ENCODE data around the gene SHB.

The SHB gene

DNA sequence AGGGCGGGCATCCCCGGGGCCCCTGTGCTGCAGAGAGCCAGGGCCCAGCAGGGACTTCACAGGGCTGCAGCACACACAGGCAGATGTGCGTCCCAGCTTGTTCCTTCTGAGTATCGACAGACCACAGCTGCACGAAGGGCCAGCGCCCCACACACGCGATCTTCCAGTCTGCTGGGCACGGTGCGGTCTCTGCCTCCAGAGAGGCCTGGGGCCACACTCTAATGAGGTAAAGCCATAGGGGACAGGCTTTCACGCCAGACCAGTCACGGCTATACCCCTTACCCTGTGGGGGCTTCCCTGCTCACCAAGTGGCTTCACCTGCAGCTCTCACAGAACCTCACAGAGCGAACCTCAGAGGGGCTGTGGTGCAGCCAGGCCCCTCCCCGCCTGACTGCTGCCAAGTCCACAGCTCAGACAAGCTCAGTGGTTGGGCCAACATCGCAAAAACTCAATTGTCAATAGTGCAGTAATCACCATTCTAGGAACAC, 82.2 kb downstream of the SHB start:
- H3K27me3 ChIP-seq (replicated peaks; ENCODE audit: control insufficient read depth, insufficient read depth, low read length) = no peaks in the 10 kb centered on the region
- H3K4me3 ChIP-seq (replicated peaks; ENCODE audit: low read depth, low read length) = no peak overlapping the region
- H3K36me3 ChIP-seq (ENCODE audit: control insufficient read depth, insufficient read depth, low read length) = no peaks in the 10 kb centered on the region
- TF ChIP-seq, protein P1, sequence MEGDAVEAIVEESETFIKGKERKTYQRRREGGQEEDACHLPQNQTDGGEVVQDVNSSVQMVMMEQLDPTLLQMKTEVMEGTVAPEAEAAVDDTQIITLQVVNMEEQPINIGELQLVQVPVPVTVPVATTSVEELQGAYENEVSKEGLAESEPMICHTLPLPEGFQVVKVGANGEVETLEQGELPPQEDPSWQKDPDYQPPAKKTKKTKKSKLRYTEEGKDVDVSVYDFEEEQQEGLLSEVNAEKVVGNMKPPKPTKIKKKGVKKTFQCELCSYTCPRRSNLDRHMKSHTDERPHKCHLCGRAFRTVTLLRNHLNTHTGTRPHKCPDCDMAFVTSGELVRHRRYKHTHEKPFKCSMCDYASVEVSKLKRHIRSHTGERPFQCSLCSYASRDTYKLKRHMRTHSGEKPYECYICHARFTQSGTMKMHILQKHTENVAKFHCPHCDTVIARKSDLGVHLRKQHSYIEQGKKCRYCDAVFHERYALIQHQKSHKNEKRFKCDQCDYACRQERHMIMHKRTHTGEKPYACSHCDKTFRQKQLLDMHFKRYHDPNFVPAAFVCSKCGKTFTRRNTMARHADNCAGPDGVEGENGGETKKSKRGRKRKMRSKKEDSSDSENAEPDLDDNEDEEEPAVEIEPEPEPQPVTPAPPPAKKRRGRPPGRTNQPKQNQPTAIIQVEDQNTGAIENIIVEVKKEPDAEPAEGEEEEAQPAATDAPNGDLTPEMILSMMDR (IDR thresholded peaks at IDR 0.05; ENCODE audit: insufficient read depth, low read length, poor library complexity, severe bottlenecking) = no peak
- peak; percentile 78 for DNase-seq (ENCODE audit: extremely low read depth, insufficient read length)

DNA sequence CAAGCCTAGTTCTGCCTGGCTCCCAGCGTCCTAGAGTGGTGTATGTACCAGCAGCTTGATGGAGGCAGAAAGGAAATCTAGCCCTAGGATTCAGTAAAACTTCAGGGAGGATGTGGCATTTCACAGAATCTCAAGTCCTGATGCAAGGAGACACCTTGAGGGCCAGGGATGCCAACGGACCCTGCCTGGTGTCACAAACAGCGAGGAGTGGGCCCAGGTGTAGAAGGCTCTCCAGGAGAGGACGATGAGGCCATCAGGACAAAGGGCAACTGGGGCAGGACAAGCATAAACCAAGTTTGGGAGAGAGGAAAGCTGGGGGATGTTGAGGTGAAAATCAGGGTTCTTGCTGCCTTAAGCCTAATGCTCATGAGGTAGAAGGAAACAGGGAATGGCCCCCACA, 83.0 kb downstream of the SHB start:
- H3K36me3 ChIP-seq (ENCODE audit: control insufficient read depth, insufficient read depth, low read length) = no peaks in the 10 kb centered on the region
- H3K27me3 ChIP-seq (replicated peaks; ENCODE audit: control insufficient read depth, insufficient read depth, low read length) = no peaks in the 10 kb centered on the region
- no peak for DNase-seq (ENCODE audit: extremely low read depth, insufficient read length)
- TF ChIP-seq, protein P1 (IDR thresholded peaks at IDR 0.05; ENCODE audit: insufficient read depth, low read length, poor library complexity, severe bottlenecking) = no peak
- no peak overlapping the region for H3K4me3 ChIP-seq (replicated peaks; ENCODE audit: low read depth, low read length)

DNA sequence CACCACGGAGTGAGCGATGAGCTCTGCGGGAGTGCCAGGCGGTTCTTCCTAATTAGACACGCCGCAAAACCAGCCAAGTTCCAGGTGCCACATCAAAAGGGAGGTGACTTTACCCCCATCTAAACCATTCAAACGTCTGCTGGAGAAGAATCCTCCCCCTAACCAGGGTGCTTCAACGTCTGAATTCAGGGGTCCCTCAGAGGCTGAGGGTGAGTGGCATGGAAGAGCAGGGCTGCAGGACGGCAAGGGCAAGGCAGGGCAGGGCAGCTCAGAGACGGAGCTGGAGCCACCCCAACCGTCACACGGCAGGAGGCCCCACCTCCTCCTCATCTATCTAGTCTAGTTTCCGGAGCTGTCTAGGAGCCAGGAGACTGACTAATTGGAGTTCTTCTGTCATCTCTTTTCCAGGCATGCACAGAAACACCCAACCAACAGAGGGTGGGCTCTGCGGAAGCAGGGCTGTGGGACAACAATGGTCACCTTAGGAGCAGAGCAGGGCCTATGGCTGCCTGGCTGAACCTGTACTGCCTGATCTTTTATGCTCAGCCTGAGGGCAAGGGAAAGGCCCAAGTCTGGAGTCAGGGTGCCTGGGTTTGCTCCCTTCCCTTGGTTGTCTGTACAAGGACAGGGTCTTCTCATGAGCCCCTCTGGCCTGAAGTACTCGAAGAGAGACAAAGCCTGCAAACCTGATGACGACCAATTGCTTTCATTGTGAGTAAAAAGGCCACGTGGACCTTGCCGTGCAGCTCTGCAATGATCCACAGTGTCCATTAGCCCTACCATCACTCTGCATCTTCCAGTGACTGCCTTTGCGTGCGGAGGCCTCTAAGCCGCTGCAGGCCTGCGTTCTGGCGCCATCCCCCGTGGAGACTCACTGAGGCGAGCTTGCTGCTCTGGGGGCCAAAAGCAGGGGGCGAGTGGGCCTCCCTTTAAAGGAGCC, 84.1 kb downstream of the SHB start:
- Histone ChIP-seq H3K4me3 (replicated peaks; ENCODE audit: low read depth, low read length) (no peak overlapping the region), H3K36me3 (ENCODE audit: control insufficient read depth, insufficient read depth, low read length) (no peaks in the 10 kb centered on the region), H3K27me3 (replicated peaks; ENCODE audit: control insufficient read depth, insufficient read depth, low read length) (no peaks in the 10 kb centered on the region)
- TF ChIP-seq, protein P1 (IDR thresholded peaks at IDR 0.05; ENCODE audit: insufficient read depth, low read length, poor library complexity, severe bottlenecking) = no peak
- DNase-seq (ENCODE audit: extremely low read depth, insufficient read length) = no peak

DNA sequence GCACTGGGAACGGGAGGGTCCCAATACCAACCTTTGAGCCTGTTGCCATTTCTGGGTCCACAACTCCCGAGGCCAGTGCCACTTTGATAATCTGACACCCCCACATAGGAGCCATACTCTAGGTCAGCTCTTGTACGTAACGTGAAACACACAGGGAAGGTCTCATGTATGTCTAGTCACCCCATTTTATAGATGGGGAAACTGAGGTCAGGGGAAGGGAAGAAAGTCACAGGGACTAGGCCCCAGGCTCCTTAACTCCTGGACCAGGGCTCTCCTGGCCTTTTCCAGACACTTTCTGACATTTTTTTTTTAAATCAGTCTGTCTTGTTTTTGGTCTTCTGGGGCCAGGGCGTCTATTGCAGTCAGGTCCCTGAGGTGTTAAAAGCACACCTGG, 84.8 kb downstream of the SHB start:
- no peaks in the 10 kb centered on the region for H3K27me3 ChIP-seq (replicated peaks; ENCODE audit: control insufficient read depth, insufficient read depth, low read length)
- H3K4me3 ChIP-seq (replicated peaks; ENCODE audit: low read depth, low read length) = no peak overlapping the region
- TF ChIP-seq, protein P1 (IDR thresholded peaks at IDR 0.05; ENCODE audit: insufficient read depth, low read length, poor library complexity, severe bottlenecking) = no peak
- no peaks in the 10 kb centered on the region for H3K36me3 ChIP-seq (ENCODE audit: control insufficient read depth, insufficient read depth, low read length)
- no peak for DNase-seq (ENCODE audit: extremely low read depth, insufficient read length)

DNA sequence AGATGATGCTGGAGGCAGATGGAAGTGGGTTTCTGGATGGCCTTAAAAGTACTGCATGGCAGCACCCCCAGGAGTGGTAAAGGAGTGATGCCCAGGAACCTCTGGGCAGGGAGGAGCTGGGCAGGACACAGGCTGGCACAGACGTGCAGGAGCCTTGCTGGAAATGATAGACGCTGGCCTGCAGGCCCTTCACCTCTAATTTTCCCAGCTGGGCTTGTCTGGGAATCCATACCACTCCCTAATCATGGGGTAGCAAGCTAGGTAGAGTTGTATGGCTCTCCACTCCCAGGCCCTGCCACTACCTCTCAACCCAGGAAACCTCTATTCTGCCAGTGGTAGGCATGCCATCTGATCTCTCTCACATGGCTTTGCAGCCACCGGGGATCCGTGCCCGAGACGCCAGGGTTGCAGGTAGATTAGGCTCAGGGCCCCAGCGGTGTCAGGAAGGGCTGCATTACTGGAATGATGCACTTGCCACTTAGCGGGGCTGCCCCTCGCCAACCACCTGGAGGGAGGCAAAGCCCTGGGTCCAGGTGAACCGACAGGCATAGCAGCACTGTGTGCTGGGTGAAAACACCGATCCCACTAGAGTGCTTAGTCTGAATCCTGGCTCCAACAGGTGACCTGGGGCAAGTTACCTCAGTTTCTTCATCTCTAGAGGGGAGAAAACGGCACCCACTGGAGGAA, 85.5 kb downstream of the SHB start:
- TF ChIP-seq, protein P1 (IDR thresholded peaks at IDR 0.05; ENCODE audit: insufficient read depth, low read length, poor library complexity, severe bottlenecking) = no peak
- no peaks in the 10 kb centered on the region for H3K36me3 ChIP-seq (ENCODE audit: control insufficient read depth, insufficient read depth, low read length)

More for the DNA sequence above, 85.5 kb downstream of the SHB start:
- DNase-seq (ENCODE audit: extremely low read depth, insufficient read length) = no peak
- no peaks in the 10 kb centered on the region for H3K27me3 ChIP-seq (replicated peaks; ENCODE audit: control insufficient read depth, insufficient read depth, low read length)
- no peak overlapping the region for H3K4me3 ChIP-seq (replicated peaks; ENCODE audit: low read depth, low read length)

Data from GM06990 (cell line).